Panc1 (cell line): ENCODE results near the gene SLC34A1.

Source experiments
- POLR2AphosphoS5 ChIP-seq: IDR thresholded peaks from 2 replicates; pipeline ENCODE4 v1.6.1; 2012; ENCODE audit warnings: mild to moderate bottlenecking, low read depth, low read length, moderate library complexity
- SIN3A ChIP-seq: IDR thresholded peaks from 2 replicates; pipeline ENCODE4 v1.6.1; 2012; ENCODE audit warnings: low read depth, mild to moderate bottlenecking, low read length, moderate library complexity, borderline replicate concordance; ENCODE audit not compliant: insufficient read depth
- TF ChIP-seq, protein P1 (sequence below): fragments of 450-650 bp; IDR thresholded peaks from 2 replicates; pipeline ENCODE4 v1.5.1; 2017; ENCODE audit warnings: mild to moderate bottlenecking
- TF ChIP-seq, protein P2 (sequence below), 2 experiments: IDR thresholded peaks; 2 replicates each; pipeline ENCODE4 v1.6.1; 2011 to 2012; ENCODE audit warnings: low read depth in 2 of 2, control low read depth in 1 of 2, low read length in 1 of 2, mild to moderate bottlenecking in 1 of 2, moderate library complexity in 1 of 2; ENCODE audit not compliant: insufficient read depth in 1 of 2

DNA sequence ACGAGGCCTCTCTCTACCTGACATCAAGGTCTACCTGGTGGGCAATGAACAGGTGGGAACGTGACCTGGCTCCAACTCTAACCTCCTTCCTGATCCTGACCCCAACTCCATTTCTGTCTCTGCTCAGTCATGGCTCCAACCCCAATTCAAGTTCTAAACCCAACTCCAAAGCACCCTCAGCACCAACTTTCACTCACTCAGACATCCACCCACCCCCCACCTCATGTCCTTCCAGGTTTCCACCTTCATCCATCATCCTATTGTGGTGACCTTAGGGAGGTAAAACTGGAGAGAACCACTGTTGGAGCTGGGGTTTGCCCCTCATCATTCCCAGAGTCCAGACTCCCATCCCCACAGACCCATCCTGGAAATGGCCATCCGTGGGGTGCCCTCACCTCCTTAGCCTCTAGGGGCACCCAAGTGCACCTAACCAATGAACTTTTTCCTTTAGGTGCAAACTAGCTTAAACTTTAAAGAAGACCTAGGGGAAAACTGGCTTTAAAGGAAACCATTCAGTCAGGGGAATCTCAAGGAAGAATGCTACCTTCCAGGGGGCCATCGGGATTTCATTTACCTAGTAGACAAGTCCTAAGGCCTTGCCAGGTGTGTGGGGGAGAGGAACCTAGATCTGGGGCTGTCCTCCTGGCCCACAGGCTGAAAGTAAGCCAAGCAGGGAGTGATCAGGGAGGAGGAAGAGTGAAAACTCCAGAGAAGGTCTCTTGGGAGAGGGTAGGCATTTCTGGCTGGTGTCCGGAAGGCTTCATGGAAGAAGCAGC, 15.2 kb upstream of the SLC34A1 start:
- TF ChIP-seq, protein P1, sequence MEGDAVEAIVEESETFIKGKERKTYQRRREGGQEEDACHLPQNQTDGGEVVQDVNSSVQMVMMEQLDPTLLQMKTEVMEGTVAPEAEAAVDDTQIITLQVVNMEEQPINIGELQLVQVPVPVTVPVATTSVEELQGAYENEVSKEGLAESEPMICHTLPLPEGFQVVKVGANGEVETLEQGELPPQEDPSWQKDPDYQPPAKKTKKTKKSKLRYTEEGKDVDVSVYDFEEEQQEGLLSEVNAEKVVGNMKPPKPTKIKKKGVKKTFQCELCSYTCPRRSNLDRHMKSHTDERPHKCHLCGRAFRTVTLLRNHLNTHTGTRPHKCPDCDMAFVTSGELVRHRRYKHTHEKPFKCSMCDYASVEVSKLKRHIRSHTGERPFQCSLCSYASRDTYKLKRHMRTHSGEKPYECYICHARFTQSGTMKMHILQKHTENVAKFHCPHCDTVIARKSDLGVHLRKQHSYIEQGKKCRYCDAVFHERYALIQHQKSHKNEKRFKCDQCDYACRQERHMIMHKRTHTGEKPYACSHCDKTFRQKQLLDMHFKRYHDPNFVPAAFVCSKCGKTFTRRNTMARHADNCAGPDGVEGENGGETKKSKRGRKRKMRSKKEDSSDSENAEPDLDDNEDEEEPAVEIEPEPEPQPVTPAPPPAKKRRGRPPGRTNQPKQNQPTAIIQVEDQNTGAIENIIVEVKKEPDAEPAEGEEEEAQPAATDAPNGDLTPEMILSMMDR, result peak; percentile 91
- TF ChIP-seq POLR2AphosphoS5 (no peak), SIN3A (no peak)
- TF ChIP-seq, protein P2, sequence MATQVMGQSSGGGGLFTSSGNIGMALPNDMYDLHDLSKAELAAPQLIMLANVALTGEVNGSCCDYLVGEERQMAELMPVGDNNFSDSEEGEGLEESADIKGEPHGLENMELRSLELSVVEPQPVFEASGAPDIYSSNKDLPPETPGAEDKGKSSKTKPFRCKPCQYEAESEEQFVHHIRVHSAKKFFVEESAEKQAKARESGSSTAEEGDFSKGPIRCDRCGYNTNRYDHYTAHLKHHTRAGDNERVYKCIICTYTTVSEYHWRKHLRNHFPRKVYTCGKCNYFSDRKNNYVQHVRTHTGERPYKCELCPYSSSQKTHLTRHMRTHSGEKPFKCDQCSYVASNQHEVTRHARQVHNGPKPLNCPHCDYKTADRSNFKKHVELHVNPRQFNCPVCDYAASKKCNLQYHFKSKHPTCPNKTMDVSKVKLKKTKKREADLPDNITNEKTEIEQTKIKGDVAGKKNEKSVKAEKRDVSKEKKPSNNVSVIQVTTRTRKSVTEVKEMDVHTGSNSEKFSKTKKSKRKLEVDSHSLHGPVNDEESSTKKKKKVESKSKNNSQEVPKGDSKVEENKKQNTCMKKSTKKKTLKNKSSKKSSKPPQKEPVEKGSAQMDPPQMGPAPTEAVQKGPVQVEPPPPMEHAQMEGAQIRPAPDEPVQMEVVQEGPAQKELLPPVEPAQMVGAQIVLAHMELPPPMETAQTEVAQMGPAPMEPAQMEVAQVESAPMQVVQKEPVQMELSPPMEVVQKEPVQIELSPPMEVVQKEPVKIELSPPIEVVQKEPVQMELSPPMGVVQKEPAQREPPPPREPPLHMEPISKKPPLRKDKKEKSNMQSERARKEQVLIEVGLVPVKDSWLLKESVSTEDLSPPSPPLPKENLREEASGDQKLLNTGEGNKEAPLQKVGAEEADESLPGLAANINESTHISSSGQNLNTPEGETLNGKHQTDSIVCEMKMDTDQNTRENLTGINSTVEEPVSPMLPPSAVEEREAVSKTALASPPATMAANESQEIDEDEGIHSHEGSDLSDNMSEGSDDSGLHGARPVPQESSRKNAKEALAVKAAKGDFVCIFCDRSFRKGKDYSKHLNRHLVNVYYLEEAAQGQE (IDR thresholded peaks at IDR 0.05; ENCODE audit: insufficient read depth in 1 of 2, low read depth in 2 of 2, low read length in 1 of 2), result no peak
